ENCODE results near the gene SPOCK1.

GRCh38 chr5:137278476-137278875, 220.7 kb downstream of the SPOCK1 start:
- TF ChIP-seq CTCF (IDR thresholded peaks at IDR 0.05; ENCODE audit: low read depth, low read length) (no peak), POLR2A (IDR thresholded peaks at IDR 0.05; ENCODE audit: extremely low read depth, insufficient read length) (no peak)
- TF ChIP-seq, protein P1, sequence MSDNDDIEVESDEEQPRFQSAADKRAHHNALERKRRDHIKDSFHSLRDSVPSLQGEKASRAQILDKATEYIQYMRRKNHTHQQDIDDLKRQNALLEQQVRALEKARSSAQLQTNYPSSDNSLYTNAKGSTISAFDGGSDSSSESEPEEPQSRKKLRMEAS (IDR thresholded peaks at IDR 0.05; ENCODE audit: low read depth, low read length) = no peak
